ENCODE data around the gene ERBB4. TPM values are rescaled to one million over a fixed set of nuclear protein-coding genes. Genes with fewer than 3 reads are reported as not detected.

Gene ERBB4
- total RNA-seq, 1 donor from 2014 or later, result 1.8 TPM

DNA sequence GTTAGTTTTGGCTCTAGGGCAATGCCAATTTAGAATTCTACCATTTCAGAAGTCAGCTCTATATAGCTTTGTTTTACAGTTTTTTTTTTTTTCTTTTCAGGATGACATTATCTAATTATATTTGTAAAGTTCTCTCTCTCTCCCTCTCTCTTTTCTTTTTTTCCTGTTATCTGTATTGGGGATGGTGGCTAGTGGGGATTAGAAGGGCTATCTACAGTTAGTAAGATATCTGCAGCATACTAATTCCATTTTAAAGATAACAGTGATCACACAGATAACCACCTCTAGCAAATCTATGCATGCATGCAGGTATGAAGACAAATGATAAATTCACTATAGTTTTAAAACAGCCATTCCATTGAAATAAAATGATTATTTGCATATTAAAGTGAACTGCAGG, 438.9 kb downstream of the ERBB4 start:
- no peaks in the 10 kb centered on the region for H3K36me3 Mint-ChIP-seq (ENCODE audit: unreplicated experiment)
- TF ChIP-seq, protein P1, sequence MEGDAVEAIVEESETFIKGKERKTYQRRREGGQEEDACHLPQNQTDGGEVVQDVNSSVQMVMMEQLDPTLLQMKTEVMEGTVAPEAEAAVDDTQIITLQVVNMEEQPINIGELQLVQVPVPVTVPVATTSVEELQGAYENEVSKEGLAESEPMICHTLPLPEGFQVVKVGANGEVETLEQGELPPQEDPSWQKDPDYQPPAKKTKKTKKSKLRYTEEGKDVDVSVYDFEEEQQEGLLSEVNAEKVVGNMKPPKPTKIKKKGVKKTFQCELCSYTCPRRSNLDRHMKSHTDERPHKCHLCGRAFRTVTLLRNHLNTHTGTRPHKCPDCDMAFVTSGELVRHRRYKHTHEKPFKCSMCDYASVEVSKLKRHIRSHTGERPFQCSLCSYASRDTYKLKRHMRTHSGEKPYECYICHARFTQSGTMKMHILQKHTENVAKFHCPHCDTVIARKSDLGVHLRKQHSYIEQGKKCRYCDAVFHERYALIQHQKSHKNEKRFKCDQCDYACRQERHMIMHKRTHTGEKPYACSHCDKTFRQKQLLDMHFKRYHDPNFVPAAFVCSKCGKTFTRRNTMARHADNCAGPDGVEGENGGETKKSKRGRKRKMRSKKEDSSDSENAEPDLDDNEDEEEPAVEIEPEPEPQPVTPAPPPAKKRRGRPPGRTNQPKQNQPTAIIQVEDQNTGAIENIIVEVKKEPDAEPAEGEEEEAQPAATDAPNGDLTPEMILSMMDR (IDR thresholded peaks at IDR 0.05; ENCODE audit: partially characterized antibody, unreplicated experiment), result no peak
- no peak for DNase-seq
- H3K4me3 Mint-ChIP-seq (ENCODE audit: unreplicated experiment), result no peak overlapping the region
- no peaks in the 10 kb centered on the region for H3K4me1 Mint-ChIP-seq (ENCODE audit: low read depth, unreplicated experiment)
- no peaks in the 10 kb centered on the region for H3K27me3 Mint-ChIP-seq (ENCODE audit: unreplicated experiment)
- no peaks in the 10 kb centered on the region for H3K9me3 Mint-ChIP-seq (ENCODE audit: unreplicated experiment)
- no peak overlapping the region for H3K27ac Mint-ChIP-seq (ENCODE audit: unreplicated experiment)

DNA sequence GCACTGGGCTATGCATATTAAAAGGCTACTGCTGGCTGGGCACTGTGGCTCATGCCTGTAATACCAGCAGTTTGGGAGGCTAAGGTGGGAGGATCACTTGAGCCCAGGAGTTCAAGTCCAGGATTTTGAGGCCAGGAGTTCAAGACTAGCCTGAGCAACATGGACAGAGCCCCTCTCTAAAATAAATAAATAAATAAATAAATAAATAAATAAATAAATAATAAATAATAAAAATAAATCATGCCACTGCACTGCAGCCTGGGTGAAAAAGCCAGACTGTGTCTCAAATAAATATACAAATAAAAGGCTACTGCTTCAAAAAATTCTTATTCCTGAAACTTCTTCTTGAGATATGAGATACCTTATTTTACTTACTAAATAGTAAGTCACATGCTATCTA, 439.6 kb downstream of the ERBB4 start:
- TF ChIP-seq, protein P1 (IDR thresholded peaks at IDR 0.05; ENCODE audit: partially characterized antibody, unreplicated experiment), result no peak
- Mint-ChIP-seq H3K36me3 (ENCODE audit: unreplicated experiment) (no peaks in the 10 kb centered on the region), H3K27ac (ENCODE audit: unreplicated experiment) (no peak overlapping the region), H3K4me1 (ENCODE audit: low read depth, unreplicated experiment) (no peaks in the 10 kb centered on the region), H3K27me3 (ENCODE audit: unreplicated experiment) (no peaks in the 10 kb centered on the region), H3K4me3 (ENCODE audit: unreplicated experiment) (no peak overlapping the region), H3K9me3 (ENCODE audit: unreplicated experiment) (no peaks in the 10 kb centered on the region)
- DNase-seq, result no peak

DNA sequence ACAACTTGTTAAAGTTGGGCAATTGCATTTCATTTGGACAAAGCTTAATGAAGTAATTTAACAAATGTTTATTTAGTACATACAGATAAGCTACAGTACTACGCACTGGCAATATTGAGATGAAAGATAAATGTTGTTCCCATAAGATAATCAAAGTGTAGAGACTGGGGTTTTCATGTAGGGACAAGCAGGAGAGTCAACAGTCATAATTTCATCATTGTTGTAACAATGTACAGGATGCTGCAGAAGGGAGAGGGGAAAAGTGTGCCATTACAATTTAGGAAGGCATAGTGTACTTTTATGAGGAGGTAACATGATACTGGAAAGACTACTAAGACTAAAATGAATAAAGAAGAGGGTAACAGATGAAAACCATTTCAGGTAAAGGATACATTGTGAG, 441.6 kb downstream of the ERBB4 start:
- H3K27me3 Mint-ChIP-seq (ENCODE audit: unreplicated experiment), result no peaks in the 10 kb centered on the region
- no peak for DNase-seq
- no peaks in the 10 kb centered on the region for H3K9me3 Mint-ChIP-seq (ENCODE audit: unreplicated experiment)
- H3K36me3 Mint-ChIP-seq (ENCODE audit: unreplicated experiment), result no peaks in the 10 kb centered on the region
- no peak overlapping the region for H3K27ac Mint-ChIP-seq (ENCODE audit: unreplicated experiment)
- no peaks in the 10 kb centered on the region for H3K4me1 Mint-ChIP-seq (ENCODE audit: low read depth, unreplicated experiment)
- H3K4me3 Mint-ChIP-seq (ENCODE audit: unreplicated experiment), result no peak overlapping the region
- TF ChIP-seq, protein P1 (IDR thresholded peaks at IDR 0.05; ENCODE audit: partially characterized antibody, unreplicated experiment), result no peak

GRCh38 chr2:212089873-212090272, 448.7 kb downstream of the ERBB4 start:
- Mint-ChIP-seq H3K4me1 (ENCODE audit: low read depth, unreplicated experiment) (peaks cover 5% of the 10 kb centered on the region), H3K27ac (ENCODE audit: unreplicated experiment) (no peak overlapping the region)

DNA sequence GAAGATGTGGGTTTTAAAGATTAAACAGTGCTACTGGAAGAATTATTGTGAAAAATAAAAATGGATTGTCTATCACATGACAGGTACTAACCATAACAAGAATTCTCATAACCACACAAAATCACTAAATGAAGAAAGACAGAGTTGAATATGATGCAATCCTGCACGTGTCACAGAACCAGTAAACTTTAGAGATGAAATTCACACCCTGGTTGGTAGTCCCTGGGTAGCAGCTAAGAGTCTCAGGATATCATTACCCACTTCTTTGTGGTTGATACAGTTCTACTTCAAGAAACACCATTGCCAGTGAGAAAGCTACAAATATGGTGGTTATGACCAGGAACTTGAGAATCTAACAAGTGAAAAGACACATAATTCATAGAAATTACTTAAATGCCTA, 450.2 kb downstream of the ERBB4 start:
- H3K27me3 Mint-ChIP-seq (ENCODE audit: unreplicated experiment), result no peaks in the 10 kb centered on the region
- no peaks in the 10 kb centered on the region for H3K36me3 Mint-ChIP-seq (ENCODE audit: unreplicated experiment)
- peaks cover 5% of the 10 kb centered on the region for H3K4me1 Mint-ChIP-seq (ENCODE audit: low read depth, unreplicated experiment)
- no peak for DNase-seq
- no peaks in the 10 kb centered on the region for H3K9me3 Mint-ChIP-seq (ENCODE audit: unreplicated experiment)
- TF ChIP-seq, protein P1 (IDR thresholded peaks at IDR 0.05; ENCODE audit: partially characterized antibody, unreplicated experiment), result no peak
- H3K27ac Mint-ChIP-seq (ENCODE audit: unreplicated experiment), result no peak overlapping the region
- no peak overlapping the region for H3K4me3 Mint-ChIP-seq (ENCODE audit: unreplicated experiment)

More at GRCh38 chr2:212089873-212090272, 448.7 kb downstream of the ERBB4 start:
- Mint-ChIP-seq H3K9me3 (ENCODE audit: unreplicated experiment) (no peaks in the 10 kb centered on the region), H3K4me3 (ENCODE audit: unreplicated experiment) (no peak overlapping the region), H3K27me3 (ENCODE audit: unreplicated experiment) (no peaks in the 10 kb centered on the region), H3K36me3 (ENCODE audit: unreplicated experiment) (no peaks in the 10 kb centered on the region)
- TF ChIP-seq, protein P1 (IDR thresholded peaks at IDR 0.05; ENCODE audit: partially characterized antibody, unreplicated experiment), result no peak
- DNase-seq, result no peak
